GM21381 (cell line): ENCODE data around the gene FRRS1L.
A peak's percentile ranks its signal among the peaks of the same experiment; 100 is the strongest.

Experiments
- ATAC-seq: cut with Tn5 transposase; IDR thresholded peaks from one replicate; pipeline ENCODE4 v1.9.1; 2021; ENCODE audit warnings: mild to moderate bottlenecking, moderate library complexity; ENCODE audit not compliant: unreplicated experiment

The FRRS1L gene, protein sequence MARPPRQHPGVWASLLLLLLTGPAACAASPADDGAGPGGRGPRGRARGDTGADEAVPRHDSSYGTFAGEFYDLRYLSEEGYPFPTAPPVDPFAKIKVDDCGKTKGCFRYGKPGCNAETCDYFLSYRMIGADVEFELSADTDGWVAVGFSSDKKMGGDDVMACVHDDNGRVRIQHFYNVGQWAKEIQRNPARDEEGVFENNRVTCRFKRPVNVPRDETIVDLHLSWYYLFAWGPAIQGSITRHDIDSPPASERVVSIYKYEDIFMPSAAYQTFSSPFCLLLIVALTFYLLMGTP

DNA sequence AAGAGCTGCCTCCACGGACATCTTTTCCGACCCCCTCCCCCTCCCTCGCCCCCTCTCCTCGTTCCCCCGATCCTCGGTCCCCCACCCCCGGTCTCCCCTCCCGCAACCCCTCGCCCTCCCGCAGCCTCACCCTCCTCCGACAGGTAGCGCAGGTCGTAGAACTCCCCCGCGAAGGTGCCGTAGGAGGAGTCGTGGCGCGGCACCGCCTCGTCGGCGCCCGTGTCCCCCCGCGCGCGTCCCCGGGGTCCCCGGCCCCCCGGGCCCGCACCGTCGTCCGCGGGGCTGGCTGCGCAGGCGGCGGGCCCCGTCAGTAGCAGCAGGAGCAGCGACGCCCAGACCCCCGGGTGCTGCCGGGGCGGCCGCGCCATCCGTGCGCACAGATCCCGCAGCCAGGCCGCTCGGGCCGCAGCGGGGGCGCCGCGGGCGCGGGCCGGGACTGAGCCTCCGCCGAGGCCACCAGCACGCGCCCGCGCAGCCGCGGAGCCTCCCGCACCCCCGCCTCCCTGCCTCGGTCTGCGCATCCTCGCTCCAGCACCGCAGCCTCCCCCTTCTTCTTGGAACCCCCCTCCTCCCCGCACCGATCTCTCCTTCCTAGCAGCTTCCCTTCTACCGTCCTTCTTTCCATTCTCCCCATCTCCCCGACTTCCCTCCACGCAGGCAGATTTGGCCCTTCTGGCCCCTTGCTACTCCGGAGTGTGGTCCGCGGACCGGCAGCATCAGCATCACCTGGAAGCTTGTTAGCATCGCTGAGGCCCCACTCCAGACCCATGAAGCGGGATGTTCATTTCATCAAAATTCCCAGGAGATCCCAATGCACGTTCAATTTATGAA lies at the start of gene FRRS1L:
Gene FRRS1L (minus strand): TSS at position 479 of the 831 bp plus-strand sequence. CDS start 111 bp downstream, at position 368.
- no peak for ATAC-seq

DNA sequence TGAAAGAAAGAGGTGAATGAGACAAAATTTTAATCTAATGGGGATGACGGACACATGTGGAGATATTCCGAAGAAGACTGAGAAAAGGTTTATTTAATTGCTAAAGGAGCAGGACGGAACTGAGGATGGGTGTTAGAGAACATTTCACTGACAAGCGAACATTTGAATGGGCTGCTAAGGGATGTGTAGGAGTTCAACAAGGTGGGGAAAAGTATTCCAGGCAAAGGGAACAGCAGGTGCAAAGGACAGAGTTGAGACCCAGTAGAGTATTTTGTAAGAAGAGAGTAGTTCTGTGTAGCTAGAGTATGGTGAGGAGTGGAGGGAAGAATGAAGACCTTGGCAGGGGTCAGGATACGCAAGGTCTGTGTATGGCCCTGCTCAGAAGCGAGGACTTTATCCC lies 47.4 kb upstream of the FRRS1L start:
- ATAC-seq: no peak

DNA sequence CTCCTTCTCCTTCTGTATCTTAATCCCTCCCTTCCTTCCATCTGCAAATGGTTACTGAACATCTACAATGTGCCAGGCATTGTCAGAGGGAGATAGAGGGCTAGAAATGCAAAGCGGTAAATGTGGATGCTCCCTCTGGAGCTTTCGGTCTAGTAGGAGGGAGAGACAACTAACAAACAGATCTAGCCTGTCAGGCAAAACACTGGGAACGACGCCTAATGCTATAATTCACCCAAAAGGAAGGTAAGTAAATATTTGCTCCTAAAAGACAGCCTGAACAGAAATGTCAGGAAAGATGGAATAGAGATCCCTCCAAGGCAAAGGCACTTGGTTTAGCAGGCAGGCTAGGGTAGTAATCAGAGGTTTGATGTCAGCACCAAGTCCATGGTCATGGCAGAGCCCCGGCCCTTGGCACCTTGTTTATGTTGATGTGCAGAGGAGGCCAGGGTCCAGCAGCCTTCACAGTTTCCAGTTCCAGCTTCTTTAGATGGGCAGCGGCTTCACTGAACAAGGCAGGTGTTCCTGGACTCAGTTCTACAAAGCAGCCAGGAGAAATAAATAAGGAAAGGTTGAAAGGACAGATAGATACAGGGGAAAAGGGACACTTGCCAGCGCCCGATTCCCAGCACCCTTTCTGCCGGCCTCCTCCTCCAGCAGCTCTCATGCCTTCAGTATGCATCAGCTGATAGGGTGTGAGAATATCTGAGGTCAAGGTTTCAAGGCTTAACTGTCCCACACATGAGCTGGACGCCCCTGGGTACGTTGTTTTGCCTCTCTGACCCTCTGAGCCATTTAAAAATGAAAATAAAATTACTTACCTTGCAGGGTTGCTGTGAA lies 46.5 kb upstream of the FRRS1L start:
- ATAC-seq: no peak

DNA sequence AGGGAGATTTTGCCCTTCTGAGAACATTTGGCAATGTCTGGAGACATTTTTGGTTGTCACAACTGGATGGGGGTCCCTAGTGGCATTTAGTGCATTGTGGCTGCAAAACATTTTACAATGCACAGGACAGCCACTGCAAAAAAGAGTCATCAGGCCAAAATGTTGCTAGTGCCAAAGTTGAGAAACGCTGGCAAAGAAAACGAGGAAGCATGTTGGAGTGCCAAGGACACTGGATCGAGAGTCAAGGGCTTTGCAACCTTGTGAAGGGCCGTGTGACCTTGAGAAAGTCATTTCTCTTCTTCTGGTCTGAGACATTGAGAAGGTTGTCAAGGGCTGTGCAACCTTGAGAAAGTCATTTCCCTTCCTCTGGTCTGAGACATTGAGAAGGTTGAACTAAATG lies 45.7 kb upstream of the FRRS1L start:
- no peak for ATAC-seq

DNA sequence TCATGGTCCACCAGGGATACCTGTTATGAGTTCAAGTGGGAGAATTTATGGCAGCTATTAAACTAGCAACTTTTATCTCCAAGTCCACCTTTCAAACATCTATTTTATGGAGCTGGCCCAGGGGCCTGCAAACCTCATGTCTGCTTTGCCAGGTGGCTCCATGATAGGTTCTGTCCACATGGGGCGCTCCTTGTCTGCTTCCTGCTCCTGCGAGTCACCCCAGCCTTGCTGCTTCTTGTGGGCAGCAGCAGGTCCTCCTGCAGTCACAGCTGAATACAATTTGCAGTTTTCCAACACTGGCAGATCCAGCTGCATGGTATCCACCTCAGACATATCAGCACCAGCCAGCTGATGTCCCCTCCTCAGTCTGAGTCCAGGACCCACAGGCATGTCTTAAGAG lies 39.6 kb upstream of the FRRS1L start:
- no peak for ATAC-seq

DNA sequence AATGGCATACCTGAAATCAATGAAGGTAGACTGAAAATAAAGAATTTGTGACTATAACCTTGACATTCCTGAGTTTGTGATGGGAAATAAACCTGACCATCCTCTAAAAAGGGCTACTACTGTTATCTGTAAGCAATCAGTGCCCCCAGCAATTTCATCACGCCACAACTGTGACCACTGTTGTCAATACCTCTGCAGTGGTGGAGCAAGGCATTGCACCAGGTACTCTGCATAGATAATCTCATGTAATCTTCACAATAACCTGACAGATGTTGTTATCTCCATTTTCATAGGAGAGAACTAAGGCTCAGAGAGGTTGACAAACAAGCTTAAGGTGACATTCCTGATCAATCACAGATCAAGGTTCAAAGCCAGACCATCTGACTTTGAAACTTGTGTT lies 38.5 kb upstream of the FRRS1L start:
- no peak for ATAC-seq

DNA sequence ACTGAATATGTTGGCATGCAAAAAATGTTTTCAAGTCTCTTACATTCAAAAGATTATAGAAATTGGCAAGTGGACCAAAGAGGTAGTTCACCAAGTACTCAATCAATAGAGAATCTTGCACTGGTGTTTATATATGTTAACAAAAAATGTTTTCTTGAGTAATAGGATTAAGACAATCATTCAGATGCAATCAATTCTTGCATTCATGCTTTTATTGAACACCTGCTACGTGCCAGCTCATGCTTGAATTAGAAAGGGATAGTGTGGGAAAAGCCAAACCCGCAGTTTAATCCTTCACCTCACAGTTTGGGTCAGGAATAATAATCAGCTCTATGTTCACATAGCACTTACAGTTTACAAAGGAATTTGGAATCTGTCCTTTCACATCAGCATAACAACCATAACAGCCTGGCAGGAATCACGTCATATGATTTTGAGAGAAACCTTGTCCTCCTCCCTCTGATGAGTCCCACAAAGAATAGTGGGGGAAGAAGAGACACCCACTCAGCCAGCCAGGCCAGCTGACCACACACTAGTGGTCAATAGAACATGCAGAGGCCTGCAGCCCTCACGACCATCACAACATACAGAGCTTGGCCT lies 36.8 kb upstream of the FRRS1L start:
- ATAC-seq: no peak

DNA sequence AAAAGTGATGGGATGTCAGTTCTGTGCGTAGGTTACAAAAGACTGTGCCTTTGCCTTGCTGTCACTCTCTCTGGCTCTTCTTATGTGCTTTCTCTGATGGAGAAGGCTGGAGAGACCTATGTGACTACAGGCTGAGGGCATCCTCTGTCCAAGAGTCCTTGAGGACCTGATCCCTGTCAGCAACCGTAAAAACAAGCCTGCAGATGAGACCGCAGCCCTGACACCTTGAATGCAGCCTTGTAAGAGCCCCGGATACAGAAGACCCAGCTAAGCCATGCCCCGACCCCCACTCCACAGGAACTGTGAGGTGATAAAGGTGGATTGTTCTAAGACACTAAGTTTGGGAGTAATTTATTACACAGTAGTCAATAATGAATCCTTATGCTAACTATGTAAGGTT lies 32.6 kb upstream of the FRRS1L start:
- no peak for ATAC-seq

DNA sequence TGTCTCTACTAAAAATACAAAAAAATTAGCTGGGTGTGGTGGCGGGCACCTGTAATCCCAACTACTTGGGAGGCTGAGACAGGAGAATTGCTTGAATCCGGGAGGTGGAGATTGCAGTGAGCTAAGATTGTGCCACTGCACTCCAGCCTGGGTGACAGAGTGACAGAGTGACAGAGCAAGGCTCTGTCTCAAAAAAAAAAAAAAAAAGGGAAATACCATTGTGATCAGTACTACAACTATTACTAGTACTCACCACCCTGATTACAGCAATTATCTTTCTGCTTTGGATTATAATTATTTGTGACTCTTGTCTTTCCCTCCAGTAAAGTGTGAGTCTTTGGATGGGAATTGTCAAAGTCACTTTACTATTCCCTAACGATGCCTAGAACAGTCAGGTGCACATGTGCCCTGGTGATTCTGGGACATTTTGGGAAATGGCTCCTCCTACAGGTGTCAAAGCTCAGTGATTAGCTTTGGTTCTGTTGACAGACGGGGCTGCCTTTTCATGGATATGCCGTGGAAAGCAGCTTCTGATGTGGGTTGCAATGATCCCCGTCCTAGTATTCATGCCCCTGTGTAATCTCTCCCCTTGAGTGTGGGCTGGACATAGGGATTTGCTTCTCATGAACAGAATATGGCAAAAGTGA lies 31.8 kb upstream of the FRRS1L start:
- ATAC-seq: no peak

DNA sequence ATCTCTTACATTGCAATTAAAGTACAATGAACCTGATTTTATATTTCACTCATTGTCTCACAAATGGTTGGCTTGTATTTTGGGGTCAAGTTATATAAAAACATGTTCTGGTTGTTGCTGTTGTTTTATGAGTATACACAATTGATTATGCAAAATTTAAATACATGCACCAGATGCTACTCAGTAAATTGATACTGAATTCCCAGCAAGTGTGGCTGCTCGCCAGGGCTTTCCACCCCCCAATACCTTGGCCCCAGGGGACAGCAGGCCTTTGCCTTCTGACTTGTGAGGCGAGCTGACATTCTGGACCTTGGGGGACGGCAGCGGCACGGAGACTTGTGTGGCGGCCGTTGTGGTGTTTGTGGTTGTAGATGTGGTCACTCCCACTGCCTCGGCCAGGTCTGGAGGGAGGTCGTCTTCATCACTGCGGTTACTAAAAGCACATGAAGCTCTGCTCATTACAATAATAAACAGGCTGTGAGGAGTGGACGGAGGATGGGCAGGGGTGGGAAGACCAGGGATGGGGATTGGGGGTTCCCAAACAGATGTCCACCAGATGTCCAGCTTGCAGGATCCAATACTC lies 27.0 kb upstream of the FRRS1L start:
- no peak for ATAC-seq

DNA sequence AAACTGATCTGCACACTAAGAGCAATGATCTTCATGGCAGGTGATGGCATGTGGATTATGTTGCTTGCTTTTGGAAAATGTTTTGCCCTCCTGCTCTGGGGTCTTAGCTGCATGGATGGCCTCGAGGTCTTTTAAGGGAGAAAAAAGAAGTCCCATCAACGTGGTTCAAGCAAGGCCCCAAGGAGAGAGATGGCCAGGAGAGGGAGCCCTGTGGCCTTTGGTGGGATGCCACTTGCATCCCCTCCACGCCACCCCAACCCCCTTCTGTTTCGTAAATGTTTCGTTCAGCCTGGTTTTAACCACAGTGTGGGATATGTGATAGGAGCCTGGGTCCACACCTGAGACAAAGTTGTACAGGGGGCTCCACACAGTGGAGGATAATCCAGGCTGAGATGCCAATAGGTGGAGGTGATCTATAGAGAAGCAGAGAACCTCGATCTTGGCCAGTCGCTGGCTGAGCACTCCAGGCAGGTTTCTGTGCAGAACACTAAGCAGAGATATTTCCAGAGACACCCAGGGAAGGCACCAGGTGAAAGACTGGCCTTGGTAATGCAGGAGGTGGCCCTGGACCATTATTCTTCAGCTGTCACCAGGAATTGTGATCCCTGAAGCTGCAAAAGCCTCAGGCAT lies 25.8 kb upstream of the FRRS1L start:
- no peak for ATAC-seq

DNA sequence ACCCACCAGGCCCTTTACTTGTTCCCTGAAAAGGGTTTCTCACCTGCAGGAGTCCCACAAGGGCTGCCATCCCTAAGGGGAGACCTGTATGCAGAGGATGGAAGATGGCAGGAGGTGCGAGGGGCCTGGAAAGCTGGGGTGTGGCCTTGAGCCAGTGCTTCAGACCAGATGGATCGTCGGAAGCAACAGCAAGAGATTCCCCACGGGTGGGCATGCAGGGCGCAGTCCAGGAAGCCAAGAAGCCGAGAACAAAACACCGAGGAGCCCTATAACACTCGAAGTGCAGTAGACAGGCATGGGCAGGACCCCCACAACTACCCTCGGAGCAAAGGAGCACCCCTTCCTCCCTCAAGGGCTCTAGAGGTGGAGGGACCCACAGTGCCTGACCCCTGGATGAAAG lies 24.7 kb upstream of the FRRS1L start:
- no peak for ATAC-seq

DNA sequence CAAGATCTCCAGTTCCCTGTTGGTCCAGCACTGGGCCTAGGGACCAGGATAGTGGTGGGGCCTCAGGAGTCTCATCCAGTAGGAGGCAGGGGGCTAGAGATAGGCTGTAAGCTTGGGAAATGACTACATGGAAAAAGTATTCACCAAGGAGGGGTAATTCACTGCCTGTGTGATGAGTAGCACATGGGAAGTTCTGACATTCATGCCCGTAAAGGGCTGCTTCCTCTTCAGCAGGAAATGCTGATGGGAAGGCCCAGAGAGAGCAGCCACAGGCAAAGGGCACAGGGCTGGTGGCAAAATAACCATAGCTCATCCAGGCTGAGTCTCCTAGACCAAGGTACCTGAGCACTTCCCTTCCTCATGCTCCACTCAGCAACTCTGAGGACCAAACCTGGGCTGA lies 23.1 kb upstream of the FRRS1L start:
- no peak for ATAC-seq

DNA sequence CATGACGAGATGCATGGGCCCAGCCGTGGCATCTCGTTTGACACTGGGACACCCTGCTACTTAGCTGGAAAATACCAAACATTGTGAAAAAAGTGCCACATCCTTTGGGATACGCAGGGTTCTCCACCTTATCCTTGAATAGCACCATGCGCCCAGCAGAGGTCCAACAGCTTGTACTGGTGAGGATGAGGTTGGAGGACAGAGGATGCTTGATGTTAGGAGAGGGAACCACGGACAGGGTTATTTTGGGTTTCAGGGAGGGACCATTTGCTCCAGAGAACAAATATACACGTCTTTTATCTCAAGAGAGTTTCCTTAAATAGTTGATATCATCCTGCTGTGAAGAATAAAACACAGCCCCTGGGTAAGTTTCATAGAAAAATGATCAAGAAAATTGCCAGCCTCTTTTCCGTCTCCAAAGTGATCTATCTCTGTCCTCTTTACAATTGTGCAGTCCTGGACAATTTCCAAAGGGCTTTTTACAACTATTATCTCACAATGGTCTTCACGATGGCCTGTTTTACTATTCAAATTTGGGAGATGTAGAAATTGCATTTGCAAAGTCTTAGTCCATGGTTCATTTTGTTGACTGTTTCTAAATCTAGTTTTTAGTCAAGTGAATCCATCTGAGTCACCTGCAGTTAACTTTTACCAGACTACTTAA lies 19.9 kb upstream of the FRRS1L start:
- ATAC-seq: no peak

DNA sequence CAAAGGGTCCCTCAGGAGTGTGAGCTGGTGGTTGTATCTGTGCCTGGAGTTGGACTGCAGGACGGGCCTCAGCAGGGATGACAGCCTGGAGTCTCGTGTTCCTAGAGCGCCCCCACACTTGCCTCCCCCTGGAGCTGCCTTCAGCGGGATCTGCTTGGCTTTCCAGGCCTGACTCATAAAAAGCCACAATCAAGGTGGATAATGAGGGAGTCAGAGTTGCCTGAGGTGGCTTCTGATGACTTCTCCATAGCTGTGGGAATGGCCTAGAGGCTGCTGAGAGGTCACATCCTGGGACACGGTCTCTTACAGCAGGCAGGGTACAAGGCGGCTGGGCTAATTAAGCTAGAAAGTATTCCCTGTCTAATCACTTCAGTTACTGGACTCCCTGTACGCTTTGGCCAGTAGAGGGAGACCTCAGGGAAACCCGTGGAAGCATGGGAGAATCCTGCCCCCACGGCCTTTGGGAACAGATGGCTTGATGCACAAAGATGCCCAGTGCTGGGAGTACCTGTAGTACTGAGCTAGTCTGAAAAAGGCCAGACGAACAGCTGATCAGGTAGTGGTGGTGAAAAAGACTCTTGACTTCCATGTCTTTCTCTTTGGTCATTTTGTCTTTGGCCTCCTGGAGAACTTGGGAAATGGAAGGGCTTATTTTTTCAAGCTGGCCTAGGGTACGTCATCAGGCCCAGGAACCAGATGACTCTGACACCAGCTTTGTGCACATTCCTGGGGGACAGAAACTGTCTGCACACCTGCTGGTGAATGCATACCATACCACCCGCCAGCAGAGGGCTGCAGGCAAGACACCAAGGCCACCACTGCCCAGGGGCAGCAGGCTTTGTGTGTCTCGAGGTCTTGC lies 16.1 kb upstream of the FRRS1L start:
- no peak for ATAC-seq

DNA sequence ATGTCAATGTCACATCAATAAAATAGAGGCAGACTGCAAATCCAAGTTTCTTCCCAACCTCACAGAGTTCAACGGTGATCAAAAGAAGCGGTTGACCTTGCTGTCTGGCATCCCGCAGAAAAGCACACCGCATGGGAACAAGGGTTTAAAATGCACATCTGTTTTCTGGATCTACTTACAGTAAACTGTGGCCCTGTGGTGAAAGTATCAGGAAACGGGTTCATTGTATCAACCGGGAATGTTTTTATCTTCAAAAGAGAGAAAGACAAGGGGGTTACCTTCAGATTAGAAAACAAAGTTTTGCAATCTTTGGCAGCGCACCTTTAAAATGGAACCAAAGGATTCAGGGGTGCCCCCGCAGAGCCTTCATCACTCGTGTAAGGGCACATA lies 15.5 kb upstream of the FRRS1L start:
- no peak for ATAC-seq

DNA sequence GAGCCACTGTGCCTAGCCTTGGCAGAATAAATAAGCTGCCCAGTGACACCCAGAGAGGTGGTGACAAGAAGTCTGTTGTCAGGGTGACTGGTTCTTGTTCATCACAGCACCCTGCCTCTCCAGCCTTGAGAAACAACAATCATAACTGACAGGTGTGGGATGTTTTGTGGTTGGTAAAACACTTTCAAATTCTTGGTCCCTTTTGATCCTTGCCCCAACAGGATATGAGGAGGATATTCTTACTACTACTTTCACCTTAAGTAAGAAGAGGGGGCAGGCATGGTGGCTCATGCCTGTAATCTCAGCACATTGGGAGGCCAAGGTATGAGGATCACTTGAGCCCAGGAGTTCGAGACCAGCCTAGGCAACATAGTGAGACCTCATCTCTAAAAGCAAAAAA lies 14.2 kb upstream of the FRRS1L start:
- peak; percentile 65 for ATAC-seq

DNA sequence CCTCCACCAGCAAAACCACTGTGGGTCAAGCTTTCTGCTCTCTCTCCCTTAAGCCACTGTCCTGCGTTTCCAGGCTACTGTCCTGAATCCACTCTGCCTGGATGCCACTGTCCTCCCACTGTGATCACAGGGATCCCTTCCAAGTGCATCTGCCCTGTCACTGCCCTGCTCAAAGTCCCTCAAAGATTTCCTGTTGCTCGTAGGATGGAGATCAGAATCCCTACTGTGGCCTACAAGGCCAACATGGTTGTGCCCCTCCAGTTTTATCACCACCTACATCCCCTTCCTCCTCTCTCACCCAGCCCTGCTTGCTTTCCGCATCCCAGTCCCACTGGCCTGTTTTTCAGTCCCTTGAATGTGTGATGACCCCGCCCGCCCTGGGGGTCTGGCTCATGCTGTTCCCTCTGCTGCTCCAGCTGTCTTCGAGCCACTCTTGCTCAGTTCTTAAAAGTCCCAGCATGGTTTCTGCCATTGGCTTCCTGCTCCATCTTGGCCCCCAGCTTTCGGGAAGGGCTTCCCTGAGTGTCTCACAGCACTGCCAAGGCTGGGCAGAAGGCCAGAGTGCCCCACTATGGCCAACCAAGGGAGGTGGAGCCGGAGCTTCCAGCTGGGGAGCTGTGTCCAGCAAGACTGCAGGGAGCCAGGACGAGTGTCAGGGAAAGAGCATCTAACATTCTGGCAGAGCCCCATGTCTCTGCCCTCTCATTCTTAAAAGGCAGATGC lies 12.9 kb upstream of the FRRS1L start:
- no peak for ATAC-seq
